ENCODE measurements around the gene CARF.
"Not testable (repeated sequence)": the region's sequence is repeated elsewhere in the genome, so short reads cannot be mapped to it uniquely, and the experiment has no call there.

Gene CARF

GRCh38 chr2:202910698-202911097 lies 1.4 kb upstream of the CARF start:
- no peak for TF ChIP-seq JUND (IDR thresholded peaks at IDR 0.05; ENCODE audit: low read depth)
- in situ Hi-C loops (cut with HindIII; ENCODE audit: low pct_unique_long_range_greater_than_20kb, low sequenced_read_pairs) = no loop called here
- DNase-seq (ENCODE audit: low read depth in 1 of 2, low spot score in 1 of 2) = no peak

DNA sequence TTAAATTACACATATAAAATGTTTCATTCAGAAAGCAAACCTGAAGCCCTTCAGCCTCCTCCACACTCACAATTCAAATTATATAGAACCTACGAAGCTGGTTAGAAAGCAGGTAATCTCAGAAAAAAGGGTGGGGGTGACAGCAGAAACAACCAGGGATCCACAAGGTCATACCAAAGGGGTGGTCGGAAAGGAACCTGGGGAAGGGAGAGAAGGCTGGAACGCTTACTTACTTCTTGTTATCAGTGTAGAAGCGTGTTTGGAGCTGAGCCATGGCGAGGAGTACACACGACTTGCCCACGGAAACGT lies 918 bp upstream of the CARF start:
- DNase-seq (ENCODE audit: low read depth in 1 of 2, low spot score in 1 of 2) = no peak
- no peak for TF ChIP-seq JUND (IDR thresholded peaks at IDR 0.05; ENCODE audit: low read depth)
- in situ Hi-C loops (cut with HindIII; ENCODE audit: low pct_unique_long_range_greater_than_20kb, low sequenced_read_pairs) = no loop called here

- in situ Hi-C loops (cut with HindIII; ENCODE audit: low pct_unique_long_range_greater_than_20kb, low sequenced_read_pairs) = not testable (repeated sequence)
- DNase-seq (ENCODE audit: low read depth in 1 of 2, low spot score in 1 of 2) = peak in 1 of 2 experiments; percentile 24
Measured at GRCh38 chr2:202912342-202913201, 497 bp downstream of the CARF start.

GRCh38 chr2:202918860-202919259 lies 6.8 kb downstream of the CARF start:
- TF ChIP-seq JUND (IDR thresholded peaks at IDR 0.05; ENCODE audit: low read depth) = no peak
- no peak for DNase-seq (ENCODE audit: low read depth in 1 of 2, low spot score in 1 of 2)
- in situ Hi-C loops (cut with HindIII; ENCODE audit: low pct_unique_long_range_greater_than_20kb, low sequenced_read_pairs) = no loop called here

DNA sequence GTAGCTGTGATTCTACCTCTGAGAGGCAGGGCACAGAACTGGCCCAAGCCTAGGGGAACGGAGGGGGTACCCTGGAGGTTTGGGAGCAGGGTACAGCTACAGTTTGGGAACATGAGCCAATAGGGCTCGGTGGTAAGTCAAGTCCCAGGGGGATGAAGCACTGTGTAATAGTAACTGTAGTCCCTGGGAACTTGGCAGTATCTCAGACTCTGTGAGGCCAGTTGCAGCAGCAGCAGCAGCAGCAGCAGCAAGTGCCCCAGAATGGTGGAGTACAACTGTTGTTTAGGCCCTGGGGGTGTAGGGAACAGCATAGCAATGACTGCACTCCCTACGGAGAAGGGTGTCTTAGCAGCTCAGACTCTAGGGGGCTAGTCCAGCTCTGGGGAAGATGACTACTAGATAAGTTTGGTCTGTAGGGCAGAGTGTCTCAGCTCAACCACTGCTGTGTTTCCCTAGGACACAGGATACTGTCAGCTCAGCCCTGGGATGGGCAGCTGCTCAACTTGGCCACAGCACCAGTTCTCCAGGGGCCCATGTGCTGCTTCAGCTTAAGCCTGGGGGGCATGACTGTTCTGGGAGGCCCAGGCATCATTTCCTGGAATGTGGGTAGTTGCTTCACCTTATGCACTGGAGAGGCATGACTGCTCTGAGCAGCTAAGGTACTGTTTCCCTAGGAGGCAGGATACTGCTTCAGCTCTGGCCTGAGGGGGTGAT lies 20.5 kb downstream of the CARF start:
- in situ Hi-C loops (cut with HindIII; ENCODE audit: low pct_unique_long_range_greater_than_20kb, low sequenced_read_pairs) = no loop called here
- DNase-seq (ENCODE audit: low read depth in 1 of 2, low spot score in 1 of 2) = no peak
- no peak for TF ChIP-seq JUND (IDR thresholded peaks at IDR 0.05; ENCODE audit: low read depth)

DNA sequence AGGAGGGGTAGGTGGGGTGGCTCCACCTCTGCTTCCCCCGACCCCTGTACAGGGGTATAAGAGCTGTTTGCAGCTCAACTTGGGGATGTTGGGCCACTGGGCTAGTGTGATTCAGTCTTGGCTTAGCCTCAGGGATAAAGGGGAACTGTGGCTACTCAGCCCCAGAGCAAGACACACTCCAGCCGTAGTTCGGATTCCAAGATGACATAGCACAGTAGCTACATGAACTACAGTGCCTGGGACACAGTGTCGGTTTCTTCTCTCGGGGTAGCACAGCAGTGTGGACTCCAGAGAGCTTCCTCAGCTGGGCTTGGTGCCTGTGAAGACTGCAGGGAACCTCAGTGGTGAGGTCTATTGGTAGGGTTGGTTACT lies 21.1 kb downstream of the CARF start:
- no peak for DNase-seq (ENCODE audit: low read depth in 1 of 2, low spot score in 1 of 2)
- in situ Hi-C loops (cut with HindIII; ENCODE audit: low pct_unique_long_range_greater_than_20kb, low sequenced_read_pairs) = no loop called here
- no peak for TF ChIP-seq JUND (IDR thresholded peaks at IDR 0.05; ENCODE audit: low read depth)

DNA sequence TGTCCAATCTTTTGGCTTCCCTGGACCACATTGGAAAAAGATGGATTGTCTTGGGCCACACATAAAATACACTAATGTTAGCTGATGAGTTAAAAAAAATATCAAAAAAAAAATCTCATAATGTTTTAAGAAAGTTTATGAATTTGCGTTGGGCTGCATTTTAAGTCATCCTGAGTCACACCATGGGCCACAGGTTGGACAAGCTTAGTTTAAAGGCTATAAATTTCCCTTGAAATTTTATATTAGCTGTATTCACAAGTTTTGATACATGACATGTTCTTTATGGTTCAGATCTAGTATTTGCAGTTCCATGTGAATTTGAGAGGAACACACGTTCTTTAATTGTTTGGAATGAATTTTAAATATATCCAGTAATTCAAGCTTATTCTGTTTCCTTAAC lies 21.9 kb downstream of the CARF start:
- TF ChIP-seq JUND (IDR thresholded peaks at IDR 0.05; ENCODE audit: low read depth) = no peak
- DNase-seq (ENCODE audit: low read depth in 1 of 2, low spot score in 1 of 2) = no peak
- in situ Hi-C loops (cut with HindIII; ENCODE audit: low pct_unique_long_range_greater_than_20kb, low sequenced_read_pairs) = no loop called here

DNA sequence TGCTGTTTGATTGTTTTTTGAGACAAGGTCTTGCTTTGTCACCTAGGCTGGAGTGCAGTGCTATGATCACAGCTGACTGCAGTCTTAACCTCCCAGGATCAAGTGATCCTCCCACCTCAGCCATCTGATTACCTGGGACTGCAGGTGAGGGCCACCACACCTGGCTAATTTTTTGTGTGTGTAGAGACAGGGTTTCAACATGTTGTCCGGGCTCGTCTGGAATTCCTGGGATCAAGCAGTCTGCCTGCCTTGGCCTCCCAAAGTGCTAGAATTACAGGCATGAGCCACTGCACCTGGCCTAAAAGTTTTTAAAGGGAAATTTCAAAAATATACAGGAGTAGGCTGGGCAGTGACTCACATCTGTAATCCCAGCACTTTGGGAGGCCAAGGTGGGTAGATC lies 22.4 kb downstream of the CARF start:
- TF ChIP-seq JUND (IDR thresholded peaks at IDR 0.05; ENCODE audit: low read depth) = no peak
- in situ Hi-C loops (cut with HindIII; ENCODE audit: low pct_unique_long_range_greater_than_20kb, low sequenced_read_pairs) = no loop called here
- no peak for DNase-seq (ENCODE audit: low read depth in 1 of 2, low spot score in 1 of 2)

DNA sequence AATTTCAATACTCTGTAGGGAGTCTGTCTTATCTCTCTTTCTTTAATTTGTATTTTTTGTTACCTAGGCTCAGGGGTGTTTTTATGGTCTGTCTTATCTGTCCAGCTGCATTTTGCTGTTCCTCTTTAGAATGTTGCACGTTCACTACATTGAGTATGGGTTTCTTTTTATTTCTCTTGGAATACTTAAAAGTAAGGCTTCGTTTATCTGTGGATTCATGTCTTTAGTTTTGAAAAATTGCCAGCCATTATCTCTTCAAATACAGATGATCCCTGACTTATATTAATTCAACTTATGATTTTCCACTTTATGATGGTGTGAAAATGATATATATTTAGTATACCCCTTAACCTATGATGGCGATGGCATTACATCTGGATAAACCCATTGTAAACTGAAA lies 26.9 kb downstream of the CARF start:
- DNase-seq (ENCODE audit: low read depth in 1 of 2, low spot score in 1 of 2) = no peak
- in situ Hi-C loops (cut with HindIII; ENCODE audit: low pct_unique_long_range_greater_than_20kb, low sequenced_read_pairs) = no loop called here
- no peak for TF ChIP-seq JUND (IDR thresholded peaks at IDR 0.05; ENCODE audit: low read depth)

- in situ Hi-C loops (cut with HindIII; ENCODE audit: low pct_unique_long_range_greater_than_20kb, low sequenced_read_pairs) = no loop called here
- TF ChIP-seq JUND (IDR thresholded peaks at IDR 0.05; ENCODE audit: low read depth) = no peak
- DNase-seq (ENCODE audit: low read depth in 1 of 2, low spot score in 1 of 2) = no peak
Measured at GRCh38 chr2:202941771-202942170, 29.7 kb downstream of the CARF start.

DNA sequence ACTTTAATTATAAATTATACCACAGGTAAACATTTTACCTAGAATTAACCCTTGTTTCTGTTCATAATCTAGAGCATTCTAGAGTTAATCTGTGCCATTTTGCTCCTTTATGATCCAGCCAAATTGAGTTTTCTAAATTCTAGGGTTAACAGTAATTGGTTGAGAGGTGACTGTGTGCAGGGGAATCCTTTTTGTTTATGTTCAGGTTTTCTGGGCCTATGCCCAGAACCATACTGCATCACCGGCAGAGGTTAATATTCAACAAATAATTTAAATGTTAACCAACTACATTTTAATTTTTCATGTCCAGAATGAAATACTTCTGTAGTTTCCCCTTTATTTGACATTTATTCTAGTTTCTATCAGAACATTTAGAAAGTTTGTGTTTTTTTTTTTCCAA lies 32.3 kb downstream of the CARF start:
- DNase-seq (ENCODE audit: low read depth in 1 of 2, low spot score in 1 of 2) = no peak
- in situ Hi-C loops (cut with HindIII; ENCODE audit: low pct_unique_long_range_greater_than_20kb, low sequenced_read_pairs) = no loop called here
- TF ChIP-seq JUND (IDR thresholded peaks at IDR 0.05; ENCODE audit: low read depth) = no peak

GRCh38 chr2:202944816-202945215 lies 32.7 kb downstream of the CARF start:
- TF ChIP-seq JUND (IDR thresholded peaks at IDR 0.05; ENCODE audit: low read depth) = no peak

GRCh38 chr2:202945497-202945896 lies 33.4 kb downstream of the CARF start:
- in situ Hi-C loops (cut with HindIII; ENCODE audit: low pct_unique_long_range_greater_than_20kb, low sequenced_read_pairs) = no loop called here
- no peak for DNase-seq (ENCODE audit: low read depth in 1 of 2, low spot score in 1 of 2)
- no peak for TF ChIP-seq JUND (IDR thresholded peaks at IDR 0.05; ENCODE audit: low read depth)

More at GRCh38 chr2:202944816-202945215, 32.7 kb downstream of the CARF start:
- no peak for DNase-seq (ENCODE audit: low read depth in 1 of 2, low spot score in 1 of 2)
- in situ Hi-C loops (cut with HindIII; ENCODE audit: low pct_unique_long_range_greater_than_20kb, low sequenced_read_pairs) = no loop called here

DNA sequence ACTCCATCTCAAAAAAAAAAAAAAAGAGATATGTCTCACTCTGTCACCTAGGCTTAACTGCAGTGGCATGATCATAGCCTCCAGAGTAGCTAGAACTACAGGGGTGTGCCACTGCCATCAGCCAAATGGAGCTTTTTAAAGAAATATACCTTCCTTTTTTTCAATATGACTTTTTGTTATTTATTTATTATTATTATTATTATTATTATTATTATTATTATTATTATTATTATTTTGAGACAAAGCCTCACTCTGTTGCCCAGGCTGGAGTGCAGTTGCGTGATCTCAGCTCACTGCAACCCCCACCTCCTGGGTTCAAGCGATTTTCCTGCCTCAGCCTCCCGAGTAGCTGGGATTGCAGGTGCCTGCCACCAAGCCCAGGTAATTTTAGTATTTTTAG lies 37.3 kb downstream of the CARF start:
- DNase-seq (ENCODE audit: low read depth in 1 of 2, low spot score in 1 of 2); in situ Hi-C loops (cut with HindIII; ENCODE audit: low pct_unique_long_range_greater_than_20kb, low sequenced_read_pairs): not testable (repeated sequence)
